ENCODE measurements around the gene MYL7.

MYL7 gene

DNA sequence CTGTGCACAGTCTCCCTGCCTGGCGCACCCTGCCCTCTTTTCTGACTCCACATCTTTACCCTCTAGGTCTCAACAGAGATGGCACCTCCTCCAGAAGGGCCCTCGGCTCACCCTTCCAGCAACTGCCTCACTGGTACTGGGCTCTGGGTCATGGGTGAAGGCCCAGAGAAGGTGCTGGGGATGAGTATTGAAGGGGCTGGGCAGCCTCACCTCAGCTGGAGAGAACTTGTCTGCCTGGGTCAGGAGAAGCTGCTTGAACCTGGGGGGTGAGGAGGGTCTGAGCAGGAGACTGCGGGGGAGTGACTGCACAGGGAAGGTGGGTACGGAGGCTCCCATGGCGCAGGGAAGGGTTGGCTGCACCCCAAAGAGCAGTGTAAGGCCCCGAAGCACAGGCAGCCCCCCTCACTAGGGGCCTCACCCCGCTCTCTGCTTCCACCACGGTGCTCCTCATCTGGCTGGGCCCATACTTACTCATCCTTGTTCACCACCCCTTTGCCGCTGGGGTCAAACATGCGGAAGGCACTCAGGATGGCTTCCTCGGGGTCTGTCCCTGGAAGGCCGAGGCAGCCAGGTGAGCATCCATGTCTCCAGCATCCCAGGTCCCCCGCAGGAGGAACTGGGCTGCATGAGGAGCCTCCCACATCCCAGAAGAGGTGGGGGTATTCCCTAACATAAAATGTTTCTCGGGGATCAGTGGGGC, 1.7 kb downstream of the MYL7 start:
- H3K27me3 Mint-ChIP-seq (ENCODE audit: low read depth, poor library complexity): peaks cover 38% of the 10 kb centered on the region
- no peaks in the 10 kb centered on the region for H3K9me3 Mint-ChIP-seq
- H3K4me1 Mint-ChIP-seq: peaks cover 10% of the 10 kb centered on the region
- no peak overlapping the region for H3K4me3 Mint-ChIP-seq
- H3K36me3 Mint-ChIP-seq (ENCODE audit: low read depth): no peaks in the 10 kb centered on the region
- TF ChIP-seq, protein P1, sequence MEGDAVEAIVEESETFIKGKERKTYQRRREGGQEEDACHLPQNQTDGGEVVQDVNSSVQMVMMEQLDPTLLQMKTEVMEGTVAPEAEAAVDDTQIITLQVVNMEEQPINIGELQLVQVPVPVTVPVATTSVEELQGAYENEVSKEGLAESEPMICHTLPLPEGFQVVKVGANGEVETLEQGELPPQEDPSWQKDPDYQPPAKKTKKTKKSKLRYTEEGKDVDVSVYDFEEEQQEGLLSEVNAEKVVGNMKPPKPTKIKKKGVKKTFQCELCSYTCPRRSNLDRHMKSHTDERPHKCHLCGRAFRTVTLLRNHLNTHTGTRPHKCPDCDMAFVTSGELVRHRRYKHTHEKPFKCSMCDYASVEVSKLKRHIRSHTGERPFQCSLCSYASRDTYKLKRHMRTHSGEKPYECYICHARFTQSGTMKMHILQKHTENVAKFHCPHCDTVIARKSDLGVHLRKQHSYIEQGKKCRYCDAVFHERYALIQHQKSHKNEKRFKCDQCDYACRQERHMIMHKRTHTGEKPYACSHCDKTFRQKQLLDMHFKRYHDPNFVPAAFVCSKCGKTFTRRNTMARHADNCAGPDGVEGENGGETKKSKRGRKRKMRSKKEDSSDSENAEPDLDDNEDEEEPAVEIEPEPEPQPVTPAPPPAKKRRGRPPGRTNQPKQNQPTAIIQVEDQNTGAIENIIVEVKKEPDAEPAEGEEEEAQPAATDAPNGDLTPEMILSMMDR (IDR thresholded peaks at IDR 0.05): no peak
- no peak overlapping the region for H3K27ac Mint-ChIP-seq
- DNase-seq: no peak

DNA sequence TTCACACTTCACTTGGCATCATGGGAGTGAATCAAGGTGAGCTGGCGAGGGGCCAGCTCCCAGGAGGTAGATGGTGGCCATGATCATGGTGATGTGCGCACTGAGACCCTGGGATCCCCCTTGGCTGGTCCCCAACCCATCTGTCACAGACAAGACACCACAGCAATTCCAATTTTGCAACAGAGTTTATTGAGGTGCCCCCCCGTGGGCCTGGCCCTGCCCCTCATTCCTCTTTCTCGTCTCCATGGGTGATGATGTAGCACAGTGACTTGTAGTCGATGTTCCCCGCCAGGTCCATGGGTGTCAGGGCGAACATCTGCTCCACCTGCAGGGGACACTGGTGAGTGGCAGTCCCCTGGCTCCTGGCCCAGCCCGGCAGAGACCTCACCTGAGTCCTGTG, 2.4 kb downstream of the MYL7 start:
- H3K4me1 Mint-ChIP-seq: peaks cover 10% of the 10 kb centered on the region
- TF ChIP-seq, protein P1 (IDR thresholded peaks at IDR 0.05): no peak
- peaks cover 35% of the 10 kb centered on the region for H3K27me3 Mint-ChIP-seq (ENCODE audit: low read depth, poor library complexity)
- H3K9me3 Mint-ChIP-seq: no peaks in the 10 kb centered on the region
- no peak overlapping the region for H3K4me3 Mint-ChIP-seq
- H3K36me3 Mint-ChIP-seq (ENCODE audit: low read depth): no peaks in the 10 kb centered on the region
- no peak overlapping the region for H3K27ac Mint-ChIP-seq
- no peak for DNase-seq

DNA sequence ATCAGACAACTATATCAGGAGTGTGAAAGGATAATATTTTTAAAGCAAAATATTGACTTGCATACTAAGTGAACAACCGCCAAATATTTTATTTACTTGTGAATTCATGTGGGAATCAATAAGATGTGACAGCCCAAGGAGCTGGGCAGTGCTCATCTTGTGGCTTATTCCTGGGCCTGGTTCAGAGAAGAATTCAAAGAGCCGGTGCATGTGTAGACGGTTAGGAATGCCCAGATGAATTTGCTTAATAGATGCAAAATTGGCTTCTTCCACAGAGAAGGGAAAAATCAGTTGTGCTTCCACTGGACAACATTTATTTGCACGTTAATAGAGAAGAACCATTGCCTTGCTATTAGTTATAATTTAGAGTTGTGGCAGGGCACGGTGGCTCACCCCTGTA, 4.4 kb downstream of the MYL7 start:
- no peak overlapping the region for H3K4me3 Mint-ChIP-seq
- DNase-seq: no peak
- H3K9me3 Mint-ChIP-seq: no peaks in the 10 kb centered on the region
- peaks cover 29% of the 10 kb centered on the region for H3K27me3 Mint-ChIP-seq (ENCODE audit: low read depth, poor library complexity)
- no peaks in the 10 kb centered on the region for H3K36me3 Mint-ChIP-seq (ENCODE audit: low read depth)
- H3K4me1 Mint-ChIP-seq: peaks cover 17% of the 10 kb centered on the region
- no peak overlapping the region for H3K27ac Mint-ChIP-seq
- TF ChIP-seq, protein P1 (IDR thresholded peaks at IDR 0.05): no peak

DNA sequence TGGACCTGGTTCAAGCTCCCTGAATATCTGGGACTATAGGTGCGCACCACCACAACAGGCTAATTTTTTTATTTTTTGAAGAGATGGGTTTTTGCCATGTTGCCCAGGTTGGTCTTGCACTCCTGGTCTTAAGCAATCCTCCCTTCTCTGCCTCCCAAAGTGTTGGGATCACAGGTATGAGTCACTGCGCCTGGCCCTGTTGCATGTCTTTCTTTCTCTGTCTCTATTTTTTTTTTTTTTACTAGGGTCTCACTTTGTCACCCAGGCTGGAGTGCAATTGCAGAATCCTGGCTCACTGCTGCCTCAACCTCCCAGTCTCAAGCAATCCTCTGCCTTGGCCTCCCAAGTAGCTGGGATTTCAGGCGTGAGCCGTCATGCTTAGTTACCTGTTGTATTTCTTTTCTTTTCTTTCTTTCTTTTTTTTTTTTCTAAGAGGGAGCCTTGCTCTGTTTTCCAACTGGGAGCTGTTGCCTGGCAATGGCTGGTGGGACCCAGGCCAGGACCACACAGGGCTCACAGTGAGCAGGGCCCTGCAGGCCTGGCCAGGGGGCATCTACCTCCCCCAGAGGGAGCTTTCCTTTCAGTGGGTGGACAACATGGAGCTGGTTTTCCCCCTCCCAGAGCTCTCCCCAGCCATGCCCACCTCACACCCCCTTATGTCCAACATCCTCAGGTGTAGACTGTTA, 6.0 kb downstream of the MYL7 start:
- H3K4me1 Mint-ChIP-seq: peaks cover 21% of the 10 kb centered on the region
- TF ChIP-seq, protein P1 (IDR thresholded peaks at IDR 0.05): no peak
- no peaks in the 10 kb centered on the region for H3K36me3 Mint-ChIP-seq (ENCODE audit: low read depth)
- H3K27me3 Mint-ChIP-seq (ENCODE audit: low read depth, poor library complexity): peaks cover 28% of the 10 kb centered on the region
- H3K4me3 Mint-ChIP-seq: no peak overlapping the region
- no peak for DNase-seq
- no peaks in the 10 kb centered on the region for H3K9me3 Mint-ChIP-seq
- no peak overlapping the region for H3K27ac Mint-ChIP-seq

DNA sequence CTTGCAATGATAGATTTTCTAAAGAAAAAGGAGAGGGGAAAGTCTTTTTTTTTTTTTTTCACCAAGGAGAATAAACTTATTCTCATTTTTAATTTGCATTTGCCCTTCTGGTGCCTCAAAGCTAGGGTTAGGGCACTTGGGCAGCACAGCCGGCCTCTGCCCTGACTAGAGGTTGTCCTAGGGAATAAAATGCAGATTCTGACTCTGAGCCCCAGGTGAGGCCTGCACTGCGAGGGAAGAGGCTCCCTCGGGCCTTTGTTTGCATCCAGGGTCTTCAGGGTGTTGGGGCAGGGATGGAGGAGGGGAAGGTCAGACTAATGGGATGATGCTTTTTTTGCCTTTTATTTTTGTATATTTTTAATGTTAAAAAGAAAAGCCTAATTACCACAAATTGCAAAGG, 7.8 kb downstream of the MYL7 start:
- Mint-ChIP-seq H3K27ac (no peak overlapping the region), H3K4me3 (no peak overlapping the region), H3K36me3 (ENCODE audit: low read depth) (no peaks in the 10 kb centered on the region), H3K9me3 (no peaks in the 10 kb centered on the region), H3K4me1 (peaks cover 21% of the 10 kb centered on the region), H3K27me3 (ENCODE audit: low read depth, poor library complexity) (peaks cover 26% of the 10 kb centered on the region)
- TF ChIP-seq, protein P1 (IDR thresholded peaks at IDR 0.05): no peak
- DNase-seq: no peak

DNA sequence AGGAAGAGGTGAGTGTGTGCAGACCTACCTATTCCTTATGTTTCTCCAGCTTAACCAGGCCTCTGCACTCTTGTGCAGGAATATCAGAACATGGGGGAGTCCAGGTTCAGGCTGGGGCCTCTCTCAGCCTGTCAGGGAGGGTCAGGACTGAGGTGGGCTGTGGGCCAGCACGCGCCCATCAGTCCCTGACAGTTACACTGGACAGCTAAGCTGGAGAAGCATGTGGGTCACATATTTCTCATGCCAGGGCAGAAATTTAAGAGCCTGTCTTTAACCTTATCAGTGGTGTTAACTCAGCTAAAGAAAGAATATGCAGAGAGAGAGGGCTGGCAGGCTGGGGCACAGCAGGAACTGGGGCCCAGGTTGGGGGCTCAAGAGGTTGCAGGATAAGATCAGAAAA, 9.1 kb downstream of the MYL7 start:
- no peak overlapping the region for H3K4me3 Mint-ChIP-seq
- H3K4me1 Mint-ChIP-seq: peaks cover 21% of the 10 kb centered on the region
- H3K27ac Mint-ChIP-seq: no peak overlapping the region
- TF ChIP-seq, protein P1 (IDR thresholded peaks at IDR 0.05): no peak
- H3K36me3 Mint-ChIP-seq (ENCODE audit: low read depth): no peaks in the 10 kb centered on the region
- peaks cover 11% of the 10 kb centered on the region for H3K9me3 Mint-ChIP-seq
- peaks cover 34% of the 10 kb centered on the region for H3K27me3 Mint-ChIP-seq (ENCODE audit: low read depth, poor library complexity)
- DNase-seq: no peak
